BJ (cell line): ENCODE results near the gene ZNF507. TPM values are rescaled to one million over a fixed set of nuclear protein-coding genes. Genes with fewer than 3 reads are reported as not detected.

Experiments used
- CTCF ChIA-PET: fragments of 350-600 bp; formaldehyde crosslinking; extraction: SDS; loops from one replicate; lab custom pipeline; 2021; ENCODE audit warnings: antibody characterized with exemption, inconsistent platforms; lab: Yijun Ruan, JAX
- POLR2A ChIA-PET: fragments of 300-600 bp; sonication (Branson Sonifier 250); formaldehyde crosslinking; extraction: SDS; loops from one replicate; lab custom pipeline; 2021; ENCODE audit warnings: antibody characterized with exemption; lab: Charles Lee
- DNase-seq: peaks from one replicate; pipeline ENCODE4 v3.0.0-alpha.2; 2011; ENCODE audit warnings: low read depth
- H3K27me3 ChIP-seq: 2 replicates; pipeline ENCODE4 v1.6.0; 2011; ENCODE audit warnings: low read length; ENCODE audit not compliant: control insufficient read depth, insufficient read depth
- H3K36me3 ChIP-seq: 2 replicates; pipeline ENCODE4 v1.5.1; 2011; ENCODE audit warnings: low read length; ENCODE audit not compliant: control insufficient read depth, insufficient read depth
- H3K4me3 ChIP-seq: 2 replicates; pipeline ENCODE4 v1.5.1; 2011; ENCODE audit warnings: low read depth, mild to moderate bottlenecking, control low read depth, low read length
- CTCF ChIP-seq: IDR thresholded peaks from 2 replicates; pipeline ENCODE4 v1.5.1; 2011; ENCODE audit warnings: low read depth, mild to moderate bottlenecking, control low read depth, inconsistent platforms, low read length, moderate library complexity; ENCODE audit not compliant: insufficient read depth
- polyA plus RNA-seq: library from polyadenylated mRNA; depleted of rRNA; stranded (reverse); fragments of >200 nt; gene quantifications from 2 replicates; pipeline ENCODE4 v1.2.3, GENCODE V29; 2011; rRNA removed

The ZNF507 gene
- polyA plus RNA-seq, 1 experiment, result 6.7 TPM

- POLR2A ChIA-PET, result no interaction called here
- no peak overlapping the region for H3K4me3 ChIP-seq
- no peak for TF ChIP-seq CTCF
- DNase-seq, result no peak
- CTCF ChIA-PET, result interaction anchor here (1.0 kb wide), 1 partner anchor 17 kb away, joined by 3 read pairs; no protein-coding TSS in a partner anchor
- H3K27me3 ChIP-seq, result no peaks in the 10 kb centered on the region
- no peaks in the 10 kb centered on the region for H3K36me3 ChIP-seq
These were observed 82.1 kb downstream of the ZNF507 start for GRCh38 chr19:32427536-32427935.

GRCh38 chr19:32436692-32437091, 91.3 kb downstream of the ZNF507 start:
- TF ChIP-seq CTCF, result no peak
- Histone ChIP-seq H3K4me3 (no peak overlapping the region), H3K36me3 (peaks cover 3% of the 10 kb centered on the region; the same call in 1 of the 2 replicates), H3K27me3 (no peaks in the 10 kb centered on the region)
- no peak for DNase-seq
- ChIA-PET POLR2A (no interaction called here), CTCF (no interaction called here)

GRCh38 chr19:32437096-32437495, 91.7 kb downstream of the ZNF507 start:
- TF ChIP-seq CTCF, result no peak
- POLR2A ChIA-PET, result no interaction called here
- Histone ChIP-seq H3K27me3 (no peaks in the 10 kb centered on the region), H3K36me3 (peaks cover 3% of the 10 kb centered on the region; the same call in 1 of the 2 replicates), H3K4me3 (no peak overlapping the region)
- DNase-seq, result no peak
- CTCF ChIA-PET, result no interaction called here

Other genes starting within 250 kb of the ZNF507 start
- 17.9 and 31.9 TPM in 2 replicates for gene DPY19L3, start 60.2 kb downstream of the ZNF507 start, polyA plus RNA-seq
- gene PDCD5, start 235.6 kb downstream of the ZNF507 start, polyA plus RNA-seq, result 66.9 and 92.0 TPM in 2 replicates